HG03159 (cell line): ENCODE data around the gene UBALD1.

Source experiments
- ATAC-seq: cut with Tn5 transposase; IDR thresholded peaks from one replicate; pipeline ENCODE4 v1.9.1; 2021; ENCODE audit warnings: mild to moderate bottlenecking, moderate library complexity; ENCODE audit not compliant: unreplicated experiment

UBALD1 gene

GRCh38 chr16:4564661-4565267 is 49.9 kb downstream of the UBALD1 start:
- no peak for ATAC-seq

GRCh38 chr16:4561596-4561995 is 53.1 kb downstream of the UBALD1 start:
- ATAC-seq: no peak
